HepG2 (cell line): ENCODE results near the gene TMEM187. TPM values are rescaled to one million over a fixed set of nuclear protein-coding genes. Genes with fewer than 3 reads are reported as not detected.

Experiments
- ATAC-seq: fragments of 200-7000 bp; cut with Tn5 transposase; 3 replicates; pipeline ENCODE4 v1.9.1; 2020; ENCODE audit warnings: mild to moderate bottlenecking, moderate library complexity
- BruUV-seq: library from RNA; stranded (reverse); fragments of 400-500 nt; replicated peaks from 2 replicates; lab custom pipeline; 2021; lab: Mats Ljungman, UMichigan
- CTCF ChIA-PET: fragments of 300-600 bp; formaldehyde crosslinking; extraction: SDS; loops from one replicate; lab custom pipeline; 2021; ENCODE audit warnings: low total read pairs, inconsistent platforms, low intra/inter-chr PET ratio; lab: Yijun Ruan, JAX
- POLR2A ChIA-PET: fragments of 350-600 bp; sonication (Branson Sonifier 250); formaldehyde crosslinking; loops from one replicate; lab custom pipeline; 2020; ENCODE audit warnings: antibody characterized with exemption, inconsistent platforms; lab: Yijun Ruan, JAX
- DNase-seq: peaks from one replicate; pipeline ENCODE4 v3.0.0-alpha.2; 2015; ENCODE audit warnings: low spot score
- FAIRE-seq: peaks from 3 replicates; lab custom pipeline; 2011; peaks lifted over from hg19 to GRCh38; lab: Jason Lieb, UNC
- H2AFZ ChIP-seq: one replicate; pipeline ENCODE4 v1.6.1; 2011; ENCODE audit warnings: low read length, inconsistent platforms
- H3K27ac ChIP-seq: fragments of 300-600 bp; 3 replicates; pipeline ENCODE4 v1.8.0; 2011; ENCODE audit warnings: mixed run types, mild to moderate bottlenecking, mixed read lengths, low read length, inconsistent platforms; ENCODE audit not compliant: insufficient read depth; ENCODE audit errors: extremely low read length
- H3K27me3 ChIP-seq, 2 experiments: fragments of 200-600 bp in 1 of 2; 2 replicates in 1 of 2; 3 replicates in 1 of 2; pipeline versions ENCODE4 v1.6.0 to v1.8.0; 2011; ENCODE audit warnings: low read length in 2 of 2, mild to moderate bottlenecking in 2 of 2, moderate library complexity in 2 of 2, inconsistent platforms in 1 of 2; ENCODE audit not compliant: insufficient read depth in 2 of 2, control insufficient read depth in 1 of 2
- H3K36me3 ChIP-seq, 2 experiments: fragments of 200-600 bp in 1 of 2; replicated peaks in 1 of 2; 2 replicates in 1 of 2; 3 replicates in 1 of 2; pipeline versions ENCODE4 v1.5.1 to v1.8.0; 2011; ENCODE audit warnings: low read length in 2 of 2, inconsistent platforms in 1 of 2; ENCODE audit not compliant: insufficient read depth in 2 of 2, control insufficient read depth in 1 of 2
- H3K4me1 ChIP-seq: 2 replicates; pipeline ENCODE4 v1.5.1; 2012; ENCODE audit warnings: low read length, inconsistent platforms; ENCODE audit not compliant: insufficient read depth
- H3K4me2 ChIP-seq: 2 replicates; pipeline ENCODE4 v1.6.0; 2011; ENCODE audit warnings: low read depth, low read length, inconsistent platforms
- H3K4me3 ChIP-seq, 3 experiments: fragments of 200-600 bp in 1 of 3; sonication (generic), shearing (Covaris generic) in 1 of 3; replicated peaks in 1 of 3; 2 replicates each; pipeline ENCODE4 v1.5.1; 2011 to 2016; ENCODE audit warnings: low read length in 3 of 3, inconsistent platforms in 2 of 3, low read depth in 2 of 3, mild to moderate bottlenecking in 2 of 3, control low read depth in 1 of 3, mixed read lengths in 1 of 3; ENCODE audit not compliant: insufficient read depth in 1 of 3
- H3K79me2 ChIP-seq: one replicate; pipeline ENCODE4 v1.6.1; 2011; ENCODE audit warnings: low read length, inconsistent platforms; ENCODE audit not compliant: insufficient read depth
- H3K9ac ChIP-seq: 2 replicates; pipeline ENCODE4 v1.6.0; 2011; ENCODE audit warnings: mild to moderate bottlenecking, low read depth, low read length, inconsistent platforms; ENCODE audit not compliant: insufficient read depth
- H3K9me3 ChIP-seq: 2 replicates; pipeline ENCODE4 v1.5.1; 2012; ENCODE audit warnings: mild to moderate bottlenecking, low read length
- H4K20me1 ChIP-seq: 2 replicates; pipeline ENCODE4 v1.6.0; 2011; ENCODE audit warnings: inconsistent platforms, mild to moderate bottlenecking, low read length, moderate library complexity; ENCODE audit not compliant: insufficient read depth
- ARID4A ChIP-seq: sonication (generic); formaldehyde crosslinking; IDR thresholded peaks from 2 replicates; pipeline ENCODE4 v1.5.0; 2020; ENCODE audit warnings: mild to moderate bottlenecking, missing genetic modification reagents, borderline replicate concordance
- ELF1 ChIP-seq: sonication (generic); formaldehyde crosslinking; IDR thresholded peaks from 2 replicates; pipeline ENCODE4 v1.4.0; 2020; ENCODE audit warnings: missing genetic modification reagents
- ETV6 ChIP-seq: sonication (generic); formaldehyde crosslinking; conservative IDR thresholded peaks from 2 replicates; pipeline ENCODE4 v1.4.0; 2020; ENCODE audit warnings: missing genetic modification reagents
- GLMP ChIP-seq: sonication (generic); formaldehyde crosslinking; IDR thresholded peaks from 2 replicates; pipeline ENCODE4 v1.9.0; 2021; ENCODE audit warnings: missing genetic modification reagents, mild to moderate bottlenecking, borderline replicate concordance
- GMEB2 ChIP-seq: IDR thresholded peaks from 2 replicates; pipeline ENCODE4 v1.6.1; 2016; ENCODE audit warnings: missing biosample characterization, missing genetic modification reagents, low read depth
- HIC2 ChIP-seq: sonication (generic); formaldehyde crosslinking; IDR thresholded peaks from 2 replicates; pipeline ENCODE4 v1.9.0; 2022; ENCODE audit warnings: low read depth, missing genetic modification reagents
- IKZF1 ChIP-seq: fragments of 450-650 bp; IDR thresholded peaks from 2 replicates; pipeline ENCODE4 v1.7.1; 2016
- MEF2D ChIP-seq: sonication (generic); formaldehyde crosslinking; IDR thresholded peaks from 2 replicates; pipeline ENCODE4 v1.5.1; 2020; ENCODE audit warnings: mild to moderate bottlenecking, missing genetic modification reagents
- PHF8 ChIP-seq: sonication (generic); formaldehyde crosslinking; IDR thresholded peaks from 2 replicates; pipeline ENCODE4 v1.5.0; 2020; ENCODE audit warnings: missing genetic modification reagents
- RFX1 ChIP-seq: fragments of 450-650 bp; IDR thresholded peaks from 2 replicates; pipeline ENCODE4 v1.6.1; 2017
- ZNF468 ChIP-seq: sonication (generic); formaldehyde crosslinking; IDR thresholded peaks from 2 replicates; pipeline ENCODE4 v1.8.0; 2022; ENCODE audit warnings: mild to moderate bottlenecking, moderate library complexity, missing genetic modification reagents
- ZNF607 ChIP-seq: sonication (generic); formaldehyde crosslinking; IDR thresholded peaks from 2 replicates; pipeline ENCODE4 v1.5.1; 2020; ENCODE audit warnings: missing genetic modification reagents, mild to moderate bottlenecking, borderline replicate concordance
- whole genome bisulfite sequencing: methylation state at CpG from one replicate; pipeline ENCODE4 v1.1.6; 2017; ENCODE audit warnings: low lambda C conversion rate; 5-methylcytosine and 5-hydroxymethylcytosine counted together
- in situ Hi-C: cut with HindIII; loops from 2 replicates; pipeline ENCODE4 v1.10.0; 2017; ENCODE audit warnings: low pct_unique_long_range_greater_than_20kb; ENCODE audit not compliant: extremely low pct_ligation_motif_present
- intact Hi-C: fragments of 100-400 bp; cut with micrococcal nuclease; formaldehyde crosslinking; loops from one replicate; pipeline ENCODE4 v1.10.0; 2022; ENCODE audit not compliant: unreplicated experiment
- polyA plus RNA-seq, 8 experiments: library from polyadenylated mRNA; depleted of rRNA in 3 of 8; stranded (reverse) in 7 of 8; unstranded in 1 of 8; fragments of >200 nt; fragmentation: Illumina TruSeq in 4 of 8; extraction: Trizol in 4 of 8; gene quantifications; 2 replicates each; pipeline versions ENCODE4 v1.2.1 to v1.2.3, GENCODE V29; 2011 to 2016; ENCODE audit warnings: low read depth in 4 of 8, missing spikeins in 1 of 8, mixed read lengths in 1 of 8; ENCODE audit not compliant: insufficient read depth in 1 of 8
- total RNA-seq, 5 experiments: library from RNA; depleted of rRNA; stranded (reverse); fragments of >200 nt; fragmentation: Illumina TruSeq; extraction: Trizol; gene quantifications; 2 replicates each; pipeline ENCODE4 v1.2.3, GENCODE V29; 2016; ENCODE audit warnings: low read depth in 1 of 5

TMEM187 gene
- total and polyA plus RNA-seq, 2 of the 13 experiments (the other 11 are each of a cell fraction or from before 2014, with no cell fraction given) = 2.2 to 6.2 TPM

GRCh38 chrX:153969904-153970356, 2.6 kb upstream of the TMEM187 start (continued):
- no peak for TF ChIP-seq HIC2 (CRISPR knock-in tag)
- TF ChIP-seq GLMP = no peak
- TF ChIP-seq ZNF607 (CRISPR knock-in tag) = no peak
- TF ChIP-seq RFX1 = no peak
- no peak for TF ChIP-seq GMEB2 (CRISPR knock-in tag)
- no peak for TF ChIP-seq IKZF1
- TF ChIP-seq, all 625 proteins: peak for 0

GRCh38 chrX:153970357-153971123, 2.0 kb upstream of the TMEM187 start:
- CTCF ChIA-PET = no interaction called here
- BruUV-seq = TSS peak; percentile 57
- Histone ChIP-seq H3K4me3 (peak overlapping the region; percentile 85 to 90 (median 89)), H3K79me2 (peaks cover 59% of the 10 kb centered on the region), H3K9ac (peak overlapping the region; percentile 100), H3K4me1 (peaks cover 57% of the 10 kb centered on the region), H2AFZ (no peak overlapping the region), H3K27me3 (no peaks in the 10 kb centered on the region; a peak in 1 of 5 replicates), H4K20me1 (peaks cover 38% of the 10 kb centered on the region), H3K27ac (peak overlapping the region; percentile 100), H3K9me3 (no peaks in the 10 kb centered on the region), H3K36me3 (peaks cover 3 to 11% of the 10 kb centered on the region in 2 experiments; a peak in 3 of 5 replicates), H3K4me2 (peak overlapping the region; percentile 47)
- in situ Hi-C loops = loop anchor here (5.0 kb wide), 1 partner anchor 42 kb away; no protein-coding TSS in a partner anchor
- DNase-seq (peak; percentile 29), ATAC-seq (peak; percentile 2), FAIRE-seq (no peak)
- POLR2A ChIA-PET = interaction anchor here (0.6 to 6.3 kb wide), 8 partner anchors 23 to 164 kb away, joined by 3 to 54 read pairs (median 4); partner anchors contain the start of gene NAA10
- intact Hi-C loops = no loop called here
- 0% methylated on average over 26 of the region's 49 CpGs for WGBS
- no peak for TF ChIP-seq ELF1
- TF ChIP-seq MEF2D (CRISPR knock-in tag) = no peak
- 0 out of 2 replicates have a peak, but pooled peaks have one; percentile 1 for TF ChIP-seq ARID4A (CRISPR knock-in tag)
- no peak for TF ChIP-seq ETV6 (CRISPR knock-in tag)
- no peak for TF ChIP-seq ZNF468 (CRISPR knock-in tag)
- TF ChIP-seq PHF8 (CRISPR knock-in tag) = peak; percentile 14; the same call in 1 of the 2 replicates
